GM19025 (cell line): ENCODE results near the gene UBE2H.
"Not testable (repeated sequence)": the region's sequence is repeated elsewhere in the genome, so short reads cannot be mapped to it uniquely, and the experiment has no call there.

Experiments used
- ATAC-seq: cut with Tn5 transposase; IDR thresholded peaks from one replicate; pipeline ENCODE4 v1.9.1; 2021; ENCODE audit warnings: mild to moderate bottlenecking, low read depth, moderate library complexity; ENCODE audit not compliant: unreplicated experiment

The UBE2H gene

DNA sequence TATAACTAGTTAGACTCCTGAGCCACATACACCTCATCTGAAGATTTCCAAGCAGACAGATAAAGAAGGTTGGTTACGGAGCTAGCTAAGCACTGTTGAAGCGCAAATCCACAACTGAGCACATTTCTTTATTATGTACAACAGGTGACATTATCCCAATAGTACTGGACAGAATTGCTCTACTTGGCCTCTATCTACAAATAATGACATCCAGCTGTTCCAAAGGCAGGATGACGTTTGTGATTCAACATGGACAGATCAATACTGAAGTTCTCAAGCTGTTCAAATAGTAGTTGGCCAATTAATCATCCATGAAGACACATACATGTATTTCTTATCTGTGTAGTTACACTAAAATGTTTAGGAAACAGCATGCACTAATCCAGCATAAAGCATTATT lies 101.0 kb downstream of the UBE2H start:
- no peak for ATAC-seq

DNA sequence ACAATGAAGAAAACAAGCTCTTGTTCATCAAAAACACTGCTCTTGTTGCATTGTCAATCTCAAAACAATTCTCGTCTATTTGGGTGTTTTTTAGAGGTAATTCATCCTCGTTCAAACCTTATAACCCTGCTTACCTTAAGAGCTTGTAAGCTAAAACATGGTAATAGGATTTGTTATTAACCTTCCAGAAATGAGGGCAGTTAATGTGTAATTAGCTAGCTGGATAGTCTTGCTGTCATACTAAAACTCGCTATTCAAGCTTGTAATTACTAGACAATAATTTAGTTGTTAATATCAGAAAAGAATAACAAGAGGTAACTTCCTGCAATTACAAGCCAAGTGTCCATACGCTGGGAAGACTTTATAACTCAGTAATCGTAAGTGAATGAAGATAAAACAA lies 101.6 kb downstream of the UBE2H start:
- no peak for ATAC-seq

DNA sequence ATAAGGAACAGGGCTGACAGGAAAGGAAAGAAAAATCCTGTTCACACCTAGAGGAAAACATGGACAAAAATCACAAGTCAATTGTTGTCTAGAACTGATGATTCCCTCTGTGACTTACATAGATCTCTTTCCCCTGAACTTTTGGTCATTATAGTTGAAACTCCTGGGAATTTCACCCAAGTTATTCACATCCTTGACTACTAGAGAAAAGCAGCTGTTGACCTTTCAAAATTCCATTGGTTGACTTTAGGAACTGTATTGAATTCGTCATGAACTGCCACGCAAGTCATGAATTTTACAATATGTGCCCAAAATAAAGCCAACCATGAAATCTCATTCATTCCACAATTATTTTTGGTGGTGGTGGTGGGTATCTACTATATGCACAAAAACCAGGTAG lies 104.3 kb downstream of the UBE2H start:
- ATAC-seq = no peak

DNA sequence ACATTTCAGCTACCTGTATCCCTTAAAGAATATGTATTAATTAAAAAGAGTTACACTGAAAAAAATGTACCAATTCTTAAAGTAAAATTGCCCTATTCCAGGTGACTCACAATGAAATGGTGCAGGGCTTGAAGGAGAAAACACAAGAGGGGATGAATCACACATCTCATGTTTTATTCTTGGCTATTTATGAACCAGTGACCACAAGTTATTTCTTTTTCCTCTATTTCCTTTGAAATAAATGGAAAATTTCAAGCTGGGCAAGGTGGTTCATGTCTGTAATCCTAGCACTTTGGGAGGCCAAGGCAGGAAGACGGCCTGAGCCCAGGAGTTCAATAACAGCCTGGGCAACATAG lies 106.8 kb downstream of the UBE2H start:
- ATAC-seq = no peak

DNA sequence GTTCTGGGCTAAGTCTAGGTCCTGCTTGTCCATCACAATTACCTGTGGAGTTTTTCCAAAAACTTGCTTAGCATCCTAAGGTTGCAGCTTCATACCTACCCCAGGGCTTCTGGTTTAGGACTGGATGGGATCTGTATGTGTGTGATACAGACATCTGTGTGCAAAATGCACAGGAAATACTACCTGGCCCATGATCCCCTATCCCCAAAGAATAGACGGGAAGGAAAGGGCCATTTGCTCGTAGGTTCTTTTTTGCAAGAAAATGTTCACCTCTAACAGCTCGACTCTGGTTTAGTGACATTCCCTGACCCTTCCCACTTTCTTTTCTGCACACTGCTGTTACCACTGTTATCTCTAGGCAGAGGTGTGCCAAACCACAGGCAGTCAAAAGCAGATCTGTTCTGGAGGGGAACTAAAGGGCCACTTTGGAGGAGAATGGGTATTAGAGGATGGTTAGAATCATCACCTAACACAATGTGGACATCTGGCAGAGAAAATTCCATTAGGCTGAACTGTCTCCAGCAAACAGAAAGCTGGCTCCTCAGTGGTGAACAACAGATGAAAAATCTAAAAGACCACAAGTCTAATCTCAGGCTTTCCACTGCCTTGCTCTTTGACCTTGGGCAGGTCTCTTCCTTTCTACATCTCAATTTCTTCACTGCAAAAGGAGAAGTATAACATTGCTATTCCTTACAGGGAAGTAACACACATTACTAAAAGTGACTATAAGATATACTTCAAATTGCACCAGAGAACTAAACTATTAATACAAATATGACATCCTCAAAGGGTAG lies 107.4 kb downstream of the UBE2H start:
- ATAC-seq = no peak

DNA sequence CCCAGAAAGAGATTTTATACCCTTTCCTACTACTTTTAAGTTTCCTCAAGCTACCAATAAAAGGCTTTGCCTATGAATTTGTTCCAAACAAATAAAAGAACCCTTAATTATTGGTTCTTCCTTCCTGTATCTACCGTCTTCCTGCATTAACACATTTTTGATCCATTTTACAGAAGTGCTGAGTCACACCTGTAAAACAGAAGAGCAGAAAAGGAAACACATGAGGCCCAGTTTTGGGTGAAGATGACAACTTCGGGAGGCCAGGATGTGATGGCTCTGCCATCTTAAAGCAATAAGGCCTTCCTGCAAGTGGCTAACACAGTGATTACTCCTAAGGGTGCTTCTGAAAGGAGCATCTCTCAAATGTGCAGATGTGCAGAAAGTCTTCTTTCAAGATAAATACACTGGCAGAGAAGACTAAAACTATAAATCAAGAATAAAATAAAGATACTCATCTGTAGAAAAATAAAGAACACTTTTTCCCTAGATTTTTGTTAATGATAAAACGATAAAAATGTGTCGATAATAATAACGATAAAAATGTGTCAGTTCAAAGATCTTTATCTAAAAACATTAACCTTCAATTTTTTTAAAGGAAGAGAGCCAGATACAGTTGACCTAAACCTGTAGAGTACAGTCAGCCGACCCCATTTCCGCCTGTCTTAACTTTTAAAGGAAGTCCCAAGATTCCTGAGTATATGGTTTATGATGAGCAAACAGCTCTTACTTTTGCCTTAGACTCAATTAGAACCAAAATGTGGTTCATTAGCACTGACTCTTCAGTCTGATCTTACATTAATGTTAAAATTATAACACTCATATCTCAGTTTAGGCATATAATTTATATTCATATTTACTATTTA lies 108.6 kb downstream of the UBE2H start:
- ATAC-seq = no peak

DNA sequence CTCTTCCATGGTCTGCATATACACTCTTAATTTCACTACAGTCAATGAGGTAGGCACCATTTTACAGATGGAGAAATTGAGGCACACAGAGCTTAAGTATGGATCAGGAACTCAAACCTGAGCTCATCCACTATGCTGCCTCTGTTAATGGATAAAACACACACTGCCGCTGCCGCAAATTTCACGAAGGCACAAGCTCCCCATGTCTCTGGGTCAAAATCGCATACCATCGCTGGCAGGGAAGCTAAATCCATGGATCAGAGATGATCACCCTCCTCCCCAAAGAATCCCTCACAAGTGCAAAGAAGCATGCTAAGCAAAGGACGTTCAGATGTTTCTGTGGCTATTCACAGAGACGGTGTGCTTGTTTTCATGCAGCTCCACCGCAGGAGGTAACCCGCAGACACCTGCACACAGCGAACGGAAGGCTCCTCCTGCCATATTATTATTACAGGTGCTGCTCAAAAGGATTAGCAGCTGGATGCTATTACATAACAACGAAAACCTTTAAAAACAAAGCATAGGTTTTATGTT lies 109.3 kb downstream of the UBE2H start:
- ATAC-seq = no peak

DNA sequence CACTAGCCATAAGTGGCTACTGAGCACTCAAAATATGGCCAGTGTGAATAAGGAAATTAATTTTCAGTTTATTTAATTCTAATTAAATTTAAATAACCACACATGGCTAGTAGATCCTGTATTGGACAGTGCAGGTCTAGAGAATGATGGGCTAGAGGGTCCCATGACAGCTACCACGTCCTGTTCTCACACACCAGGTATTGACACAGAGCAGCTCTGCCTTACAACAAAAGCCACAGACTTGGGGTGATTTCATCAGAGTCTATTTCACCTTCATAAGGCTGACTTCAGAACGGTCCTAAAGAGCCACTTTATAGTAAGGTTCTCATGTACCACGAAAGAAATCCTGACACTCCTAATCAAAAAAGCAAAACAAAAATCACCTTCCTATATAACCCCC lies 111.3 kb downstream of the UBE2H start:
- no peak for ATAC-seq

DNA sequence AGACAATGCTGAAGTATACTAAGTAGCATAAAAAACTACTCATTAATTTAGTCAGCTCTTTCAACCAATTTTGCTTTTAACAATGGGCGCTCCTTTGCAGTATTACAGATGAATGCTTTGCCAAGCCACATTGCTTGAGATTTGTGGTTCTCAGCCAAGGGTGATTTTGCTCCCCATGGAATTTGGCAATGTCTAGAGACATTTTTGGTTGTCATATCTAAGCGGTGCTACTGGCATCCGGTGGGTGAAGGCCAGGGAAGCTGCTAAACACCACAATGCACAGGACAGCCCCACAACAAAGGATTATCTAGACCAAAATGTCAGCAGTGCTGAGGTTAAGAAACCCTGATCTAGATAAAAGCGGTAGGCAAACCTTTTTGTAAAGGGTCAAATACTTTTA lies 112.0 kb downstream of the UBE2H start:
- no peak for ATAC-seq

DNA sequence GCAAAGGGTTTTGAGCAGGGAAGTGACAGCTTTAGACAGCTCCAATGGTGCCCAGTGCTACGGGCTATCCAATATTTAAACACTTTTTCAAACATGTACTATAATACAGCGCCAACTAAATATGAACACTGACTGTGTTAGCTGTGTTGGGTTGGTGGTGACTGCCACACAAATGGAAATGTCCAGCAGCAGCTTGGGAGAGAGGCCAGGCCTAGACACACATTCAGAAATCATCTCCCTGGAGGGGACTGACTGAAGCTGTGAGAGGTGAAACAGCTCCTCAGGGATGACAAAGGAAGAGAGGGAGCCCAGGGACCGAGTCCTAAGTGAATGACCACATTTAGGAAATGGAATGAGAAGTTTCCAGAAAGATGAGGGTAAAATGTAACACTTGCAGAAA lies 115.8 kb downstream of the UBE2H start:
- ATAC-seq = no peak

DNA sequence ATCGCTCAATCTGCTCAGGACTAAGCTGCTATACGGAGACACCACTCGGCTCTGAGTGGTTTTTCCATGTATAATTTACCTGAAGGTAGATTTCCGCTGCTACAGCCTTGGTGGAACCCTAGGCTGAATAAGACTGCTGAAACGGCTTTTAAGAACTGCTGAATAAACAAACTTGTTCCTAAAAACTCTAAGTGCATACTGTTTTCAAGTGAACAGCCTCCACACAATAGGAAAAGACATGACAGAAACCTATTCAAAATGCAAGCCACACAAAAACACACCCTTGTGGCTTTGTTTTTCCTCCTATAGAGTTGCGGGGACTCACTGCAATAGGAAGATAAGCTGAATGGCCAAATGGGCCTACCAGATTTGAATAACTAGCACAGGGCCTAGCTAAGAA lies 117.2 kb downstream of the UBE2H start:
- ATAC-seq = no peak

DNA sequence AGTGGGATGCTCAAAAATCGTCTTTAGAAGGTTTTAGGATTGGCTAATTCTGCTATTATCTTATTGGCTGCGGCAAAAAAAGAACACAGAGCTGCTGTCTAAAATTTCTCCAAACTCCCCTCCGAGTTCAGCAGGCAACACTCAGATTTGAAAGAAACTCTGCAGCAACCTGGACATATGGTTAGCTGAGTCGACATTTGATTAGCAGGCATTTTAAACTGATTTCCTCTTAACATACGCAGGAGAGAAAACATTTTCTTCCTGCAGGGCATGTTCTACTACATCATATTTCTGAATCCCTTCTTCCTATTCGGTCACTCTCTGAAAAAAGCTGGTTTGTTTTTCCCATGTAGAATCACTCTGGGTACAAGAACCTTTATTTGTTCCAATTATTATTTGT lies 119.4 kb downstream of the UBE2H start:
- ATAC-seq = not testable (repeated sequence)

DNA sequence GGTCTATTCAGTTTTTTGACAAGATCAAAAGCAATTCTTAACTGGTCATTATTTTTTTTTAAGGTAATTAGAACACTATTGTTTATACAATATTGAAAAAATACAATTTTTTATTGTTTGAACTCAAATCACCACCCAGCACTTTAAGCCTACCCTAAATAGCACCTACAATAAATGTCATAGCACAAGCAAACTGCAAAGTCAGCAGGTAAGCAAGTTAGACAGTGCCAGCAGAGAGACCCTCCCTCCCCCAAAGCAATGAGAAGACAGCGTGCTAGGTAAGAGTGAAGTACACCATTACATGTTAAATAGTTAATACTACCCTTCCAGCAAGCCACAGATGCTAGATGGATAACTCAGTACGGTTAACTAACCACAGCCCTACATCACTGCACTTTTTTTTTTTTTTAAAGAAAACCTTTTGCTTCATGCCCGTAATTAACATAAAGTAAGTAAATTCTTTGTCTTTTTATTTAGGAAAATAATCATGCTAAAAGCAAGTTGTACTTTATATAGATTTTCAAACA lies 120.0 kb downstream of the UBE2H start:
- no peak for ATAC-seq

DNA sequence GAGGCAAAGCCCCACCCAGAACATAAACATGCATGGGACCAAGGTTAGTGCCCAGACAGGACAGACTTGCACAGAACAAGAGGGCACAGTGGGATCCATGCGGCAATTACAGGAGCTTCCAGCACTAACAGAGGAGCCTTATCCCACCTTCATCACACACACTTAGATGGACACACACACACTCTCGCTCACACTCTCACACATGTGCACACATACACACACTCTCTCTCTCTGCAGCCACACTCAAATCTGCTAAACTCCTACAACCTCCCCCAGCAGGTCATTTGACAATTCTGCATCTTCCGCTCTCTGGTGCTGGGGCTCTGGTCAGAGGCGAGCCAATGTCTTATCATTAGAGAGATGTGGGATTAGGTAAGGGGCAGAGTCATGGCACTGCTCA lies 120.5 kb downstream of the UBE2H start:
- no peak for ATAC-seq

DNA sequence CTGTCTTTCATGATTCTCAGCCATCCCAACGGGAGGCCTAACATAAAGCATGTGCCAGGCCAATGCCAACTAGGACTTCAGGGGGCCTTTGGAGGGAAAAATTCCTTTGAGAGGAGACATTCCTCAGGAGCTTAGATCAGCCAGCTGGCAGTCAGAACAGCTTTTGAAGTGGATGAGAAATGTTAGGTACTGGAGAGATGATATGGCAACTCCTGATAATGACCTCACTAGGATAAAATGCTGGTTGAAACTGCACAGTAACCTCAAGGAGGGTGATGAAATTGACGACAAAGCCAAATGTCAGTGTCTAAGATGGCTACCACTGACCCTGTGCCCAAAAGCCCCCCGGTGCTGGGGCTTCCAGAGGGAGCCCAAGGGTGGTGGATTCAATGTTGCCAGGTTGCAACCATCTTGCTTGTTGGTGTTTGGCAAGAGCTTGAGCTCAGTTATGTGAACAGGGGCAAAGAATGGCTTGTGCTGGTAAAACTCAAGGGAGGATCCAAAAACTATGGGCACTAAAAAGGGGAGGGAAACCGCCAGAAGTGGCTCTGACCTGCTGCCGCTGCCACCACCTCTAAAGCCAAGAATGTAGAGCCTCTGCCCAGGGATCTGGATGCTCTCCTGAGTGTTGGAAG lies 121.2 kb downstream of the UBE2H start:
- no peak for ATAC-seq

DNA sequence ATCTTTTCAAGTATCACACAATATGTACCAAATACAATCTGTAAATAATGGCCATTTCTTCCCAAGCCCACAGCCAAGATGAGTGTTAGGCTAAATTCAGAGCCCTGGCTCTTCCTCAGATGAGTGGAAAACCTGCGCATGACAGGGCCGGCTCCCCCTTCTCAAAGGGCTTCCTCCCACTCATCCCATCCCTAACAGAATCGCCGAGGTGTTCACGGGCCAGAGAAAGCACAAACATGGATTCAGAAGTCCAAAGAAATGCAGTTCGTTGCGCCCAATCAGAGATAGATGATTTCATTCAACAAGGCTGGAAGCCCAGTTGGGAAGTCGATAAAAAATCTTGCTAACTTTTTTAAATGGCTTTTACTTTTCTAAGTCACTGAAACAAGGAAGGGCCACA lies 121.8 kb downstream of the UBE2H start:
- no peak for ATAC-seq

DNA sequence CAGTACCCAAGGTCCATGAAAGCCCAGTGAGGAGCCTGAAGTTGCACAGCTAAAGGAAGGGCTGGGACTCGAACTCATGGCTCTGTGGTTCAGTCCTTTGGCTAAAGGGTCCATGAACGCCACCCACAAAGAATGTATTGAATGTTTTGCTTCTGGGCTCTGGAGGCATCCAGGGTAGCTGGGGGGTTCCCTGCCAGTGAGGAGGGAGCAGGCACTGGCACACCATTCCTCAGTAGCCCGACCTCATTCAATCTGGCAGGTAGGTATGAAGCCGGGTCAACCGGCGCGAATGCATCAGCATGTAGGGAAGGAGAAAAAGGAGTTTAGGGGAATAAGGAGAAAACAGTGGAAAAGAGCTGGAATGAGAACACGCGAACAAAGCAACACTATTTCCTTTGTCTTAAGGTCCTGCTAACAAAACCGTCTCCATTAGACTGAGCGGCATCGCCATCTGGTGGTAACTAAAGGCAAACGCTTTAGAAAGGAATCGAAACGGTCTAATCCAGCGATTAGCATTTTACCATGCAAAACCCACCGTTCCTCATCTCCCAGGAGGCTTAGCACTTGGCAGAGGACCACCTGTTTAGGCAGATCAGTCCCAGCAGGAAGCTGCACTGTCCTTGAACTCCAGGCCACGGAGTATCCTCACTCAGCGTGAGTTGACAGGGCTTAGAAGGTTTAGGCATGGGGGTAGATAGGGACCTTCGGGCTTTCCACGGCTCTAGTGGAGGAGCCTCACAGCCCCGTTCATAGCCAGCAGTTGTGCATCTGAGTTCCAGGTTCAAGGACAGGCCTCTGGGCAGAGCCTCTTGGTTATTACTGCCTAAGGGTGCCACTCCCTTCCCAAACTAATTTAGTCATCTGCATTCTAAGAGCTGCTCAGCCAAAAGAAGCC lies 122.8 kb downstream of the UBE2H start:
- ATAC-seq = no peak

DNA sequence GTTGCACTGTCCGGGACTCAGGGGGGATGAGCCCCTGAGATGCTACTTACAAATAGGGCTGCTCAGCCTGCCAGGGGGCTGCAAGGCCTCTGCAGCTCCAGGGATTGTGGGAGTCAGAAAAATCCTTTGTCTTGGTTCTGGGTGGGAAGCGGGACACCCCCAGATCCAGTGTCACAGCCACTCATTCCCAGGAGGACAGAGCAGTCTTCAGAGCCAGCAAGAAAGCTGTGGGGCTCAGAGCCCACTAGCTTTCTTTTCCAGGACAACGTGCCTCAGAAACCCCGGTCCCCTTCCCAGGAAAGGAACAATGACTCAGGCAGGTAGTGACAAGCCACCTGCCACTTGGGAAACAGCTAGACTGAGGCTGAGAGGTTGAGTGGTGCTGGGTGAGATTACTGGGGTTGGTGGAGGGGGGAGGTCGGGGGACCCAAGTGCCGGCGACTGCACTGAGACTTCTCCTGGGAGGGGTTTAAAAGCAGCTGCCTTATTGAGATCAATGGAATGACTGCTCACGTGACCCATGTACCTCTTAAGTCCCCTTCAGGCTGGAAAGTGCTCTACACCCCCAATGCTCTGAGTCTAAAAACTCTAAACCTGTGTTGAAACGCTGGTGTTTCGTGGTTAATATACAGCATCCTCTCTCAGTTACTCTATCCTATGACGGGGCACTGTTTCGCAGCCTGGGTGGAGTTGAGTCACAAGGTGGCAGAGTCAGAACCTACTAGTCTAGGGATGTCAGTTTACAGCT lies 123.6 kb downstream of the UBE2H start:
- no peak for ATAC-seq

DNA sequence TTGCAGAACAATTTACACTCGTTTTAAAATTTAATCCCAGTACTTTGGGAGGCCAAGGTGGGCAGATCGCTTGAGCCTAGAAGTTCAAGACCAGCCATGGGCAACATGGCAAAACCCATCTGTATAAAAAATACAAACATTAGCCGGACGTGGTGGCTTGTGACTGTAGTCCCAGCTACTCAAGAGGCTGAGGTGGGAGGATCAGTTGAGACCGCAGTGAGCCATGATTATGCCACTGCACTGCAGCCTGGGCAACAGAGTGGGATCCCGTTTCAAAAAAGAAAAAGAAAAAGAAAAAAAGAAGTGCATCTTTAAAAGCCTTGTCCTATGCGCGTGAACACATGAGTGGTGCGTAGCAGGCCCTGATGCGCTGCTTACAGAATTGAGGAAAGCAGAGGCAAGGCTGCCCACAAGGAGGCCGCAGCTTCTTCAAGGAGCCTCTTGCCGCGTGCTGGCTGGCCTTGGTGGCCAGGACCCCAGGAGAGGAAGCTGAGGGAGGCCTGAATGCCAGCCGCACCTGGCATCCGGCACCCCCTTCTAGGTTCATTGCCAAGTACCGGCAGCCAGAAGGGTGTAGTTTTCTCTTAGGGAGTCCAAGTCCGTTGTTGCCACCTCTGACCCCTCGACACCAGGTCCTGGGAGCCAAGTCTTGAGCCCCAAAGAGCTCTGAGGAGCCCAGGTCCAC lies 124.5 kb downstream of the UBE2H start:
- no peak for ATAC-seq
